Measurements from ENCODE around the gene PRICKLE1.

The PRICKLE1 gene

DNA sequence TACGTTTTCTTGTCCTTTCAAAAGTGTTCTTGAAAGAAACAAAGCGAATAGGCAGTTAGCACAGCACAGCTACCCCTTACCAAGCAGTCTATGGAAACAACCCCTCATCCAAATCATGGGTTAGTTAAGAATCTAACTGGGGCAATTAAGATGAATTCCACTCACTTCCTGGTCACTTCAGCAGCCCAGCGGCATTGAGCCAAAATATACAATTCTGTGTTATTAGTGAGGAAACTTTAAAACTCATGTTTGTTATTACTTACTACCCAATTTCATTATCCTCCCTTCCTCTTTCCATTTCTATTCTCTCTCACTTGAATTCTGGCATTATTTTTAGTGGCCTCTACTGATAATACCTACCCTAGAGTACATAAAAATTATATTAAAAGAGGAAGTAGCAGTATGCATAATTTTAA is 142.2 kb downstream of the PRICKLE1 start:
- no peak for DNase-seq (ENCODE audit: low read depth)

DNA sequence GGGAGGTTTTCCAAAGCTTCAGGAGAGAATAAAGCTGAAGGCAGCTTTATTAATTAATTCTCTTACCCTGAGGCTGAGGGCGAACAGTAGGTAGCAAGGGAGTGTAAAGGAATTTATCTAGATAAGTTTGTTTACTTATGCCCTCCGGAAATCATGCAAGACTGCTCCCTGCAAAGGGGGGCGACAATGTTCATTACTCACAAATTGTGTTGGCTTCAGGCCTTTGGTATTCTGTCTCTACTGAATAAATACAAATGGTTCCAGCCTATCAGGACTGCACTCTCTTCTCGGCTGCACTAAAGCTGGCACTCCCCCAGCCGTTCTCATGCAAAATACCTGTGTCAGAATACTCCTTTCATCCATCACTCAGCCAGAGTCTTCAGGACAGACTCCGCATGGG is 142.8 kb downstream of the PRICKLE1 start:
- no peak for DNase-seq (ENCODE audit: low read depth)

DNA sequence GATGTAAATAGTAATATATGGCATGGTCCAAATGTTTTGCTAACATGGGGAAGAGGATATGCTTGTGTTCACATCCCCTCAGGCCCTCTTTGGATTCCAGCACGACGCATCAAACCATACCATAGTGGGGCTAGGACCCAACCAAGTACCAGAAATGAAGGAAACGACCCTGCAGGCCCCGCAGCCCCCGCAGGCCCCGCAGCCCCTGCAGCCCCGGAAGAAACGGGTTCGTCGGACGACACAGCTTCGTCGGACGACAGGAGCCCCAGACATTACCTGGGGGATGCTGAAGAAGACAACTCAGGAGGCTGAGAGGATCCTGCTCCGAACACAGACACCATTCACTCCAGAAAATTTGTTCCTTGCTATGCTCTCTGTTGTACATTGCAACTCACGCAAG is 143.7 kb downstream of the PRICKLE1 start:
- DNase-seq (ENCODE audit: low read depth) = no peak

DNA sequence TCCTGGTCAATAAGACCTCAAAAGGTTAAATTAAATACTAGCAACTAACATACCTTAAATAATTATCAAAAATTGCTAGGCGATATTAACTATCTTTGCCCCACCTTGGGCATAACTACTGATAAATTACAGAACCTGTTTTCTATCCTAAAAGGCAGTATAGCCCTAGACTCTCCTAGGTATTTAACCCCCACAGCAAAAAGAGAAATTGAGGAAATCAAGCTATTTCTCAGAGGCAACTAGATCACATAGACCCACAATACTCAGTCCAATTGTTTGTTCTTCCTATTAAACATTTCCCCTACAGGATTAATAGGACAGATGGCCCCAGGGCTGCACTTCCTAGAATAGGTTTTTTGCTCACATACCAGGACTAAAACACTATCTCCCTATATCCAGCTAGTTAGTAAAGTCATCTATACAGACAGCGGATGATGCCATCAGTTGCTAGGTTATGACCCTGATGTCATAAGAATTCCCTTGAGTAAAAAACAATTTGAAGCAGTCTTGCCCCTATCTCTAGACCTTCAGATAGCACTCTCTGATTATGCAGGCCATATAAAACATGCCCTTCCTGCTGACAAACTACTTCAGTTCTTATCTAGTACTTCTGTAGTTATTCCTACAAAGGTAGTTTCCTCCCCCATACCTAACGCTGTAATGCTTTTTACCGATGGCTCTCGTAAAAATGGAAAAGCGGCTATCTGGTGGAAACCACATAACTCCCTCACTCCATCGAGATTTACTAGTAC is 145.2 kb downstream of the PRICKLE1 start:
- DNase-seq (ENCODE audit: low read depth) = no peak

DNA sequence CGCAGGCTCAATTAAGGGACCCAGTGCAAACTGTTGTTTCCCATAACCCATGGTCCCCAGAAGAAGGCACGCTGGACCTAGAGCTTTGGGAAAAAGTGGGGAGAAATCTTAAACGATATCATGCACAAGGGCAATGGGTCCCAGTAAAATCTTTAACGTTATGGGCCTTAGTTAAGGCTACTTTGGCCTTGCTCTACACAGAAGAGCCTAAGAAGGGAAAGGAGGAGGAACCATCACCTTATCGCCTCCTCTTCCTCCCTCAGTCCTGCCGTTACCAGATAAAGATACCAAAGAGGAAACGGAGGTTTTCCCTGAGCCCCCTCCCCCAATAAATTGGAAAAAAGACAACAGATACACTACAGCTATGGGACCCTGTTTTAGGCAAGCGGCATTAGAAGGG is 146.7 kb downstream of the PRICKLE1 start:
- DNase-seq (ENCODE audit: low read depth) = no peak

DNA sequence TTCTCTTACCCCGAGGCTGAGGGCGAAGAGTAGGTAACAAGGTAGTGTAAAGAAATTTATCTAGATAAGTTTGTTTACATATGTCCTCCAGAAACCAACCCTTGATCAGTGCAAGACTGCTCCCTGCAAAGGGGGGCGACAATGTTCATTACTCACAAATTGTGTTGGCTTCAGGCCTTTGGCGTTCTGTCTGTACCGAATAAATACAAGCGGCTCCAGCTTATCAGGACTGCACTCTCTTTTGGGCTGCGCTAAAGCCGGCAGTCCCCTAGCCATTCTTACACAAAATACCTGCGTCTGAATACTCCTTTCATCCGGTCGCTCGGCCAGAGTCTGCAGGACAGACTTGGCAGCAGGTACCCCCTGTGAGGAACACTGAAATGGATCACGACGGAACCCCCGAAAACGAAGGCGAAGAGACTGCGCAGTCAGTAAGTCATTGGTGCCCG is 147.2 kb downstream of the PRICKLE1 start:
- DNase-seq (ENCODE audit: low read depth) = no peak

DNA sequence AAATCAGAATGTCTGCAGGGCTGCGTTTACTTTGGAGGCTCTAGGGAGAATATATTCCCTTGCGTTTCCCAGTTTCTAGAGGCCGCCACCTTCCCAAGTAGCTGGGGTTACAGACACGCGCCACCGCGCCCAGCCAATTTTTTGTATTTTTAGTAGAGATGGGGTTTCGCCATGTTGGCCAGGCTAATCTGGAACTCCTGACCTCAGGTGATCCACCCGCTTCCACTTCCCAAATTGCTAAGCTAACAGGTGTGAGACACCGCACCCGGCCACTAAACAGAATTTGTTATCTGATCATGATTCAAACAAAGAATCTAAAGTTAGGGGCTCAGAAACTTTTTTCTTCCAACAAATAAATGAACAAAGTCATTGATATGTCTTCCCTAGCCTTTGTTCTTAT is 148.9 kb downstream of the PRICKLE1 start:
- DNase-seq (ENCODE audit: low read depth) = no peak

DNA sequence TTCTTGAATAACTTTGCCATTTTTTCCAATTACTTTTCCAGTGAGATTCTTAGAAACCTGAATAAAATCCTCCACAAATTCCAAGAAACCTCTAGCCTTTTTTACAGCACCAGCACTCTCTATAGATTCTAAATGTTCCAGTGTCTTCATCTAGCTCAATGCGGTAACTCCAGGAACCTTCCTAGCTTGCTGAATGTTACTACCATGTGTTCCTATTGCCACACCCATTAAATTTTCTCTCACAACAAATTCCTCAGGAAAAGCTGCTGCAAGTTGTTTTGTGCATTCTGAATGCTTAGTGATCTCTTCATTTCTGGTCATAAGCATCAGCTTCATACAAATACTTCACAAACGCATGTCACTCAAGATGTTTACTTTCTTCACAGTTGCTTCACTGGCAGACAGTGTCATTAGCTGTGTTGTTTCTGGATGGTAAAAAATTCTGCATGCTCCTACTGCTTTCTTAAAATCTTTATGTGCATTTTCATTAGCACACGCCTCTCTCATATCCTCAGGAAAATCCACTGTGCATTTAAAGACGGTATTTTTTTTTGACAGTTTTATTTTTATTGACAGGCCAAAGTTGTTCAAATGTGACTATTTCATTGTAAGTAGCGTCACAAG is 156.9 kb downstream of the PRICKLE1 start:
- no peak for DNase-seq (ENCODE audit: low read depth)

DNA sequence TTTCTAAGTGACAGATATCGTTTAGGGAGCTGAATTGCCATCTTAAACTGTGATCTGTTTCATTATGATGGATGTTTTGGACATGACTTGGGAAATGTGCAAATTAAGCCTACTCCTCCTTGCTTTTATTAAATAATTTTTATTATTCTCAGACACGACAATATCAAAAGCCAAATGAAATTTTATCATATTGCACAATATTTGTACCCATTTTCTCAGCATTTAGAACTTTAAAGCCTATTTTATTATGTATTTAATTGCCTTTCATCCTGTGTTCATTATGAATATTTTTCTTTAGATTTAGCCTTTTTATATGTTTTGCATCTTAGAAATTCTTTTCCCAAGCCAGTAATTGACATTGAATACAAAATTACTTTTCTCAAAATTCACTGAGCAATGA is 160.7 kb downstream of the PRICKLE1 start:
- DNase-seq (ENCODE audit: low read depth) = no peak

DNA sequence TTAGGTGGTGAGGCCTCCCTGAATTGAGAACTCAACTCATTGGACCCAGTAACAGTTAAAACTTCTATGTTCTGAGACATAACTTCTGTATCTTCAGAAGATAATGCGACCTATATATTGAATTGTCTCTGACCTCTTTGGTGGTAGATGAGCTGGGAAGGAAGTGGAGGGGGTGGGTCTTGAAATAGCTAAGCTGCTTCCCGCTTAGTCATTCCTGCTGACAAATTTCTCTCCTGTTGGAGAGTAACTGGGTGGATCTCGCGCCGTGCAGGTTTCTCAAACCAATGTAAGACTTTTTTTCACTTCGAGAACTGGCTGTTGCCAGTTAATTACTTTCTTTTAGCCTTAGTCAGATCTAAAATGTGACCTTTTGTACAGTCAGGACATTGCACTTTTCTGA is 162.8 kb downstream of the PRICKLE1 start:
- DNase-seq (ENCODE audit: low read depth) = no peak

DNA sequence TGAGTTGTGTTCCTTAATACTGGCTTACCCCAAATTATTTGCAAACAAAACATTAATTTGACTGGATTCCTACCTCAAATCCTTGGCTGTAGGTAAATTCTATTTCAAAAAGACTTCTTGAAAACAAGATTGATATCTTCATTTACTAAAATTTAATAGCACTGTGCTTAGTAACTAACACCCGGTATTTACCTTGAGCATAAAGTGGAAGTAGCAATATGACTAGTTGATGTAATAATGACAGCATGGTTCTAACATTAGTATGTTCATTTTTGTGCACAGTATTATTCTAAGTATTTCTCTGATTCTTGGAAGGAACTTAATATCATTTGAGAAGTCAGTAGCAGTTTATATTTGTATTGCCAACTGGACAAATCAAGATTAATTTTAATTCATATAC is 166.8 kb downstream of the PRICKLE1 start:
- DNase-seq (ENCODE audit: low read depth) = no peak

DNA sequence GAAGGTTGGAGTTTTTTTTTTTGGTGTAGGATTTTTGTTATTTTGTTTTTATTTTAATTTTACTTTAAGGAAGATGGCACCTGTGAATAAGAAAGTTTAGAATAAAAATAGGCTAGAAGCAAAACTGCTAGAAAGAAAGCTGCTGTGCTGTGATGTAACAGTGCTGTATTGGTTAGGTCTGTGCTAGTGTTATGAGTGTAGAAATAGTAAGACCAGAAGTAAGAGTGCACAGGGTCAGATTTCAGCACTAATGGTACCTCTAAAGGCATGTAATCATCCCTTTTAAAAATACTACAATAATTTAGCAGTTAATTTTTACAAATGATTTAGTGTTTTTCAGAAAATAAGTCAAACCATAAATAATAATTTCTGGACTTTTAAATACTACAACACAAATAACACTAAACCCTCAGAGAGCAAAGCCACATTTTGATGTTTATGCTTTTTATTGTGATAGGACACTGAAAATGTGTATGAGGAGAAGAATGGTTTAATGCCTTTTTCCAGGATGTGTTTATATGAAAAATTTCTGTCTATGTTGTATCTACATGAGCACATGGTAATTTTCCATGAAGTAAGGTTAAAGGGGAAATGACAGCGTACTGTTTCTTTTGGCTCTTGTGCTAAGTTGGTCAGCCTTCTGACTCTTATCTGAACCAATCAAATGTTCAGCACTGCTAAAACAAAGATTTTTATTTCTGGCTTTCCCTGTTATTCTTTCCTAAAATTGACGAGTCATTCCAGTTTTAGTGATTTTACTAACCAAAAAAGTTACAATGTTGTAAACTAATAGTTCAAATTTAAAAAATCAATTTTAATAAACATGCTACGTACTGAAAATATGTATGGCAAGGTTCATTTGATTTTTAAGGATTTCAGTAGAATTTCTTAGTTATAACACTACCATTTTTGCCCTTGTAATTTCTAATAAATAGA is 167.4 kb downstream of the PRICKLE1 start:
- DNase-seq (ENCODE audit: low read depth) = no peak

DNA sequence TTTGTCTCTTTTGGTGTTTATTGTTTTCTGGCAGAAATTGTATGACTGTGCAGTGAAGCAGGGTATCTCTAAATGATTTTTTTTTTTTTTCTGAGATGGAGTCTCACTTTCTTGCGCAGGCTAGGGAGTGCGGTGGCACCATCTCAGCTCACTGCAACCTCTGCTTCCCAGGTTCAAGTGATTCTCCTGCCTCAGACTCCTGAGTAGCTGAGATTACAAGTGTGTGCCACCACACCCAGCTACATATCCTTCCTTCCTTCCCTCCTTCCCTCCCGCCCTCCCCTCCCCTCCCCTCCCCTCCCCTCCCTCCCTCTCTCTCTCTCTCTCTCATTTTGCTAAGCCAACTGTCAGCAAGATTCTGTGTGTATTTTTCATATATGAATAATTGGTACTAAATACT is 169.2 kb downstream of the PRICKLE1 start:
- DNase-seq (ENCODE audit: low read depth) = no peak

DNA sequence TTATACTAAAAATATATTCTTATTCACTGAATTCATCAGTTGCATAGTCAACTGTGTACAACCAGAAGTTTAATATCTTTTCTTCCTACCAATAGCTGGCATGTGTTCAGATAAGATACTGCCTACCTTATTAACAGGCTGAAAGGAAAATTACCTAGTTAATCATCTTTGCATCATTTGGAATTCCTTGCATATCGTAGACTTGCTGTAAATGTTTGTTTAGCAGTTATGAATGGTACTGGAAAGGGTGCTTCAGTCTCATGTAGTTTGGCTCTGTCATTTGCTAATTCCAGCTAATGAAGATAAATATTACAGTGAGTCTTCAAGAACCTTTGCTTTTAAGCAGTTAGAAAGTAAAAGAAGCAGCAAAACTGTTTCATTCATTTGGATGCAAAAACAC is 179.2 kb downstream of the PRICKLE1 start:
- DNase-seq (ENCODE audit: low read depth) = no peak

DNA sequence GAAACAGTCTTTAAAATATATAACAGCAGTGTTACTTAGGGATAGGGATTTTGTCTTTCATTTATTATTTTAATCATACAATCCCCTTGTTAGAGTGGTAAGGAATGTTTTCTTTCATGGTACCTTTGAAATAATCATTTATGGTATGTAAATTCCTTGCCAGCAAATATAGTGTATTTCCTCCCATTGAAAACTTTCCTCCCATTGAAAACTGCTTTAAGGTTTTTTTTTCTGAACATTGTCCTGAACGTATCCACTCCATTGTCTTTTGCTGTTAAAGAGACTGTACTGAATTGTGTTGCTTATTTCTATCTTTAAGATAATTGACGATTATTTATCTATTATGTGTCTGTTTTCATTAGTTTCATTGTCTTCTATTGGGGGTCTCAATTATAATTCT is 180.1 kb downstream of the PRICKLE1 start:
- DNase-seq (ENCODE audit: low read depth) = no peak

DNA sequence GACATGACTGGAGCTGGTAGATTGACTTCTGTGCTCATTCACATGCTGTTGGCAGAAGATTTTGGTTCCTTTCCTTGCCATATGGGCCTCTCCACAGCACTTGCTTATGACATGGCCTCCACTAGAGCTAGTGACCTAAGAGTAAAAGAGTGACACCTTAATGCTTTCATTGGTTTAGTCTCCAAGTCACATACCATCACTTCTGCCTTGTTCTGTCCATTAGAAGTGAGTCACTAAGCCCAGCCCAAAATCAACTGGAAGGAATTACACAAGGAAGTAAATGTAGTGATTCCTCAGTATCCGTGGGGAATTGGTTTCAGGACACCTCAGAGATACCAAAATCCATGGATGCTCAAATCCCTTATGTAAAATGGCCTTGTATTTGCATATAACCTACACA is 182.2 kb downstream of the PRICKLE1 start:
- no peak for DNase-seq (ENCODE audit: low read depth)
